AG04449 (cell line): Measurements from ENCODE around the gene GJD3.

Experiments
- CTCF ChIA-PET: fragments of 350-600 bp; formaldehyde crosslinking; extraction: SDS; loops from one replicate; lab custom pipeline; 2021; ENCODE audit warnings: antibody characterized with exemption; lab: Yijun Ruan, JAX
- POLR2A ChIA-PET: fragments of 400-600, 350-600 bp; formaldehyde crosslinking; extraction: SDS; loops from one replicate; lab custom pipeline; 2020; ENCODE audit warnings: antibody characterized with exemption, inconsistent platforms; lab: Yijun Ruan, JAX
- DNase-seq: peaks from one replicate; pipeline ENCODE4 v3.0.0-alpha.2; 2010; ENCODE audit warnings: low read depth, low spot score
- H3K4me3 ChIP-seq: 2 replicates; pipeline ENCODE4 v1.5.1; 2011; ENCODE audit warnings: low read depth, mild to moderate bottlenecking, control low read depth, low read length
- CTCF ChIP-seq: IDR thresholded peaks from one replicate; pipeline ENCODE4 v1.5.1; 2011; ENCODE audit warnings: mild to moderate bottlenecking, moderate library complexity, low read length, control low read depth, inconsistent platforms; ENCODE audit not compliant: insufficient read depth; ENCODE audit errors: missing control alignments

GJD3 gene

GRCh38 chr17:40352779-40353394 is 11.7 kb downstream of the GJD3 start:
- CTCF ChIA-PET, result interaction anchor here (0.6 to 23.6 kb wide), 7 partner anchors 8 to 208 kb away, joined by 3 to 649 read pairs (median 6); partner anchors contain the start of genes RARA and TOP2A
- H3K4me3 ChIP-seq, result no peak overlapping the region
- POLR2A ChIA-PET, result interaction anchor here (0.8 kb wide), 1 partner anchor 53 kb away, joined by 6 read pairs; no protein-coding TSS in a partner anchor
- no peak for DNase-seq
- TF ChIP-seq CTCF, result no peak

DNA sequence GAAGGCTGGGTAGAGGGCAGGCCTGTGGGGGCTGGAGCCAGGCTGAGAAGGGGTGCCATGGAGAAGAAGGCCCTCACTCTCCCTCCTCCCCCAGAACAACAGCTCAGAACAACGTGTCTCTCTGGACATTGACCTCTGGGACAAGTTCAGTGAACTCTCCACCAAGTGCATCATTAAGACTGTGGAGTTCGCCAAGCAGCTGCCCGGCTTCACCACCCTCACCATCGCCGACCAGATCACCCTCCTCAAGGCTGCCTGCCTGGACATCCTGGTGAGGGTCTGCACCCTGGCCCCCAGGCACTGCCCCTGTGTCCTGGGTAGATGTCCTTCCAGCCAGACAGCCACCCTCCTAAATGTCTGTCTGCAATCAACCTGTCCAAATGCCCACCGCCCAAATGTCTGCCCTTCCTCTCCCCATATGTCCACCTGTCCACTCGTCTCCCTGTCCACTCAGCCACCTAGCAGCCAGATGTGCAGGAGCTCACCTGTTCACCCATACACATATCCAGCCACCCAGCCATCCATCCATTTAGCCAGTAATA is 12.2 kb downstream of the GJD3 start:
- DNase-seq, result no peak
- POLR2A ChIA-PET, result no interaction called here
- CTCF ChIA-PET, result interaction anchor here (0.8 to 23.6 kb wide), 7 partner anchors 8 to 209 kb away, joined by 3 to 649 read pairs (median 6); partner anchors contain the start of genes RARA, TOP2A and WIPF2
- no peak overlapping the region for H3K4me3 ChIP-seq
- TF ChIP-seq CTCF, result no peak

GRCh38 chr17:40351359-40352236 is 12.9 kb downstream of the GJD3 start:
- TF ChIP-seq CTCF, result no peak
- POLR2A ChIA-PET, result no interaction called here

GRCh38 chr17:40350689-40351358 is 13.7 kb downstream of the GJD3 start:
- ChIA-PET POLR2A (no interaction called here), CTCF (interaction anchor here (1.1 to 23.6 kb wide), 4 partner anchors 10 to 182 kb away, joined by 3 to 649 read pairs (median 13); partner anchors contain the start of gene RARA)
- no peak for DNase-seq
- no peak overlapping the region for H3K4me3 ChIP-seq
- no peak for TF ChIP-seq CTCF

More at GRCh38 chr17:40351359-40352236, 12.9 kb downstream of the GJD3 start:
- CTCF ChIA-PET, result interaction anchor here (0.8 to 23.6 kb wide), 5 partner anchors 9 to 181 kb away, joined by 4 to 649 read pairs (median 6); partner anchors contain the start of genes RARA, TOP2A and WIPF2
- no peak for DNase-seq
- H3K4me3 ChIP-seq, result no peak overlapping the region

DNA sequence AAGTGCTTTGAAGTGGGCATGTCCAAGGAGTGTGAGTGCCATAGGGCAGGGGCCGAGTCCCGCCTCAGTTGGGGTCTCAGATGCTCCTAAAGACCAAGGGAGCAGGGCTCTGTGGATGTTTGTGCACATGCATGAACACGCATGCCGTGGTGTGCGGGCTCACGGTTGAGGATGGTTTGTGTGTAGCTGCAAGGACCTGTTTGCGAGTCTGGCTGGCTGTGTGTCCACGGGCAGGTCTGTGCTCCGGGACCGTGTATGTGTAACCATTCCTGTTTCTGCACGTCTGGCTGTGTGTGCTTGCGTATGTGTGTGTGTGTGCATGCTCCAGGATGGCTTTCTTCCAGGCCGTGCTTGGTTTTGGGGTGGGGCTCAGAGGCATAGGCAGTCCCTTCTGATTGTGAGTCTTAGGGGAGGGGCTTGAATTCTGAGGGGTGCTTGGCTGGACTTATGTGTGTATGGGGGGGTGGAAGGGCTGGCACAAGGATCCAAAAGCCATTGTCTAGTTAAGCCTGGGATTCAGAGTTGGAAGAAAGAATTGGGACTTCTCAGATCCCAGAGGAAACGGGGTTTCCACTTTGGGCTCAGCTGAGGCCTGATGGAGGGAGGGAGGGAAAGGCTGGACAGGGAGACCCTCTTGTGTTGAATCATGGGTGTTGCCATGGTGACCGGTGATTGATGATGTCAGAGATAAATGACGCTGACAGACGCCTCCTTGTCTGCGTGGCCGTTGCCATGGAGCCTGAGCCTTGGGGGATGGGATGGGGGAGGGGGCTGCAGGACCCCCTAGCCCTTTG is 14.4 kb downstream of the GJD3 start:
- no peak for DNase-seq
- CTCF ChIA-PET, result interaction anchor here (1.1 to 23.6 kb wide), 3 partner anchors 10 to 61 kb away, joined by 3 to 649 read pairs (median 20); partner anchors contain the start of gene RARA
- H3K4me3 ChIP-seq, result no peak overlapping the region

More for the DNA sequence above, 14.4 kb downstream of the GJD3 start:
- no peak for TF ChIP-seq CTCF
- POLR2A ChIA-PET, result no interaction called here
